ENCODE measurements around the gene MEIOC. TPM values are rescaled to one million over a fixed set of nuclear protein-coding genes. Genes with fewer than 3 reads are reported as not detected.
A peak's percentile ranks its signal among the peaks of the same experiment; 100 is the strongest.
"Not testable (repeated sequence)": the region's sequence is repeated elsewhere in the genome, so short reads cannot be mapped to it uniquely, and the experiment has no call there.

MEIOC gene
- total RNA-seq, 2 donors from 2014 or later, result 0.10 TPM; not detected in 1

DNA sequence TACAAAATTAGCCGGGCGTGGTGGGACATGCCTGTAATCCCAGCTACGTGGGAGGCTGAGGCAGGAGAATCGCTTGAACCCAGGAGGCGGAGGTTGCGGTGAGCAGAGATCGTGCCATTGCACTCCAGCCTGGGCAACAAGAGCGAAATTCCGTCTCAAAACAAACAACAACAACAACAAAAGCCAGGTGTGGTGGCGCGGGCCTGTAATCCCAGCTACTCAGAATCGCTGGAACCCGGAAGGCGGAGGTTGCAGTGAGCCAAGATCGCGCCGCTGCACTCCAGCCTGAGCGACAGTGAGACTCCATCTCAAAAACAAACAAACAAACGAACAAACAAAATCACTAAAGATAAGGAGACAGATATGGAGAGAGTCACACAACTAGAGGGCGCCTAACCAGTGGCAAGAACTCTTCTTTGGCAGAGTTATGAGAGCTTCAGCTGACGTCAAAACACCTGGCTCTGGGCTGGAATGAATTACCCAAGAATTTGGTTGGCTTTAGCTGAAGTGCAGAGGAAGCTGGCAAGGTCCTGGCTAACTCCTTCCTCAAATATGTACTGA, 34.6 kb downstream of the MEIOC start:
- DNase-seq (ENCODE audit: low spot score); intact Hi-C loops (cut with DNase I): not testable (repeated sequence)

DNA sequence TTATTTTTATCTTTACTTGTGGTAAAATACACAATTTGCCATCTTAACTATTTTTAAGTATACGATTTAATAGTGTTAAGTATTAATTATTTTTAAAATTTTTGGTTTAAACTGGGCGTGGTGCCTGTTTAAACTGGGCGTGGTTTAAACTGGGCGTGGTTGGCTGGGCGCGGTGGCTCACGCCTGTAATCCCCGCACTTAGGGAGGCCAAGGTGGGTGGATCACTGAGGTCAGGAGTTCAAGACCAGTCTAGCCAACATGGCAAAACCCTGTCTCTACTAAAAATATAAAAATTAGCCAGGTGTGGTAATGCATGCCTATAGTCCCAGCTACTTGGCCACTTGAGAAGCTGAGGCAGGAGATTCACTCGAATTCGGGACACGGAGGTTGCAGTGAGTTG, 37.3 kb downstream of the MEIOC start:
- intact Hi-C loops (cut with DNase I), result no loop called here

GRCh38 chr17:44700288-44700687, 44.0 kb downstream of the MEIOC start:
- DNase-seq (ENCODE audit: low spot score); intact Hi-C loops (cut with DNase I): not testable (repeated sequence)

More for the DNA sequence above, 37.3 kb downstream of the MEIOC start:
- no peak for DNase-seq (ENCODE audit: low spot score)

DNA sequence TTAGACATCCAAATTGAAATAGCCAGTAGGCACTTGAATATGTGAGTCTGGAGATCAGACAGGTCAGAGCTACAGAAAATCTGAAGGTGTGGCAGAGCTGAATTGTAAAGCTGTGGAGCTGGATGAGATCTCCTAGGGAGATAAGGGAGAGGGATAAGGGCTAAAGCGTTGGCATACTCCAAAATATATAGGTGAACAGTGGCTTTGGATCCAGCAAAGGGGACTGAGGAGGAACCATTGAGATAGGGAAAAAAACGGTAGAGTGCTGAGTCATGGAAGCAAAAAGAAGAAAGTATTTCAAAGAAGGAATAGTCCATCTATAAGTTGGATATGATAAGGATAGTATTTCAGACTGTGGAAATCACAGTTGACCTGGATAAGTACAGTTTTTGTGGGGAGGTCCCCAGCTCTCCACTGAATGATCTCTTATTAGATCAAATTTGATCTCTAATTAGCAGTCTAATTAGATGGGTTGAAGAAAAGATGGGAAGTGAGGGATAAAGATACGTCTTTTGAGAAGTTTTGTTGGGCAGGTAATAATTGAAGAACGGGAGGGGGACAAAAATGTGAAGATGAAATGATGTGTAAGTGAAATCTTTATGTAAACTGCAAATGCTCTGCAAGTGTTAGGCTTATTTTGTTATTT, 51.6 kb downstream of the MEIOC start:
- intact Hi-C loops (cut with DNase I), result no loop called here
- DNase-seq (ENCODE audit: low spot score), result no peak

DNA sequence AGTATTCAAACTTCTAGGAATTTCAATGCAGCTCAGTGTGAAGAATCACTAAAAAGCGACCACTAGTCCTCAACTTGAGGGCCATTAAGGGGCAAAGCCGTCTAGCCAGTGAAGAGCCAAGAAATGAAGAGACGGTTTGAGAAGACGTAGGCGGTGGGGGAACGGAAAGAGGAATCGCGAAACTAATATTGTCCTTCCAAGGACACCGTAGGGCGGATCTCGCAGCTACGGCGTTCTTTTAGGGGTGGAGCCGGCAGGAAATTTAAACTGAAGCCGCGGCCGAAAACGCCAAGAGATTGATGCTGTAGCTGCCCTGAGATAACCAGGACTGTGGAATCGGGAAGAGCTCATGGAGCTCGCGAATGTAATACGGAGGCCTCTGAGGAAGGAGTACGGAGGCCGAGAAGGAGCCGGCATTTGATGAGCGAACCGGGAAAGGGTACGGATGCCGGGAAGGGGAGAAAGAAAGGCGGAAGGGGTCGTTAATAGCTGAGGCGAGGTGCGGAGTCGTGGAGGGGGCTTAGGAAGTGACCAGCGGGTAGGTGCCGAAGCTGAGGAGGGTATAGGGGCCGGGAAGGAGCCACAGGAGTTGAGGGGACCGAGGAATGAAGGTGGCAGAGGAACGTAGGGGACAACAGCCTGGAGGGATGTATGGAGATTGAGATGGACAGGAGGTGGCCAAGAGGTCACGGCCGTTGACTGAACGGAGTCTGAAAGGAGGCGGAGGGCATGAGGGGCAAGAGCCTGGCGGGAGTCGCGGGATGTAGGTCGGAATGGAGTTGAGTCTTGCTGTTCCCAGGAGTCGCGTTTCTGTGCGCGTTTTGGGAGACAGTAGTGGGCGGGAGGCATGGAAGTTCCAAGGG, 52.4 kb downstream of the MEIOC start, which contains the start of gene DBF4B:
Gene DBF4B, plus strand, starts transcription at position 265 of the 863 bp plus-strand sequence. Its CDS starts 156 bp downstream, at position 421.
- intact Hi-C loops (cut with DNase I), result no loop called here
- peak; percentile 91 for DNase-seq (ENCODE audit: low spot score)

- intact Hi-C loops (cut with DNase I), result no loop called here
- no peak for DNase-seq (ENCODE audit: low spot score)
Observed at GRCh38 chr17:44719444-44719843, 63.2 kb downstream of the MEIOC start.

- no peak for DNase-seq (ENCODE audit: low spot score)
- intact Hi-C loops (cut with DNase I), result no loop called here
Observed at GRCh38 chr17:44722254-44722653, 66.0 kb downstream of the MEIOC start.

Other genes starting within 250 kb of the MEIOC start
- 10 to 100 TPM; 28.5 to 36.4 TPM for gene GPATCH8, start 153.1 kb upstream of the MEIOC start, total RNA-seq
- gene FZD2, start 99.0 kb upstream of the MEIOC start, total RNA-seq, result 10 to 100 TPM; 10.4 to 12.6 TPM
- gene CCDC43, start 33.3 kb downstream of the MEIOC start, total RNA-seq, result 10 to 100 TPM; 16.5 to 17.4 TPM
- 1 to 10 TPM; 4.2 to 4.3 TPM for gene DBF4B, start 52.2 kb downstream of the MEIOC start, total RNA-seq
- under 1 TPM; 0.29 to 0.42 TPM for gene ADAM11, start 102.5 kb downstream of the MEIOC start, total RNA-seq
- gene GJC1, start 173.8 kb downstream of the MEIOC start, total RNA-seq, result 10 to 100 TPM; 30.4 to 80.8 TPM
- 1 to 10 TPM; 1.8 to 1.9 TPM for gene HIGD1B, start 191.4 kb downstream of the MEIOC start, total RNA-seq
- 10 to 100 TPM; 65.2 to 71.9 TPM for gene EFTUD2, start 243.0 kb downstream of the MEIOC start, total RNA-seq